HCEC 1CT (cell line): ENCODE data around the gene TUBGCP2.

ENCODE experiments used
- DNase-seq: peaks from one replicate; pipeline ENCODE4 v3.0.0-alpha.2; 2017

Gene TUBGCP2, protein sequence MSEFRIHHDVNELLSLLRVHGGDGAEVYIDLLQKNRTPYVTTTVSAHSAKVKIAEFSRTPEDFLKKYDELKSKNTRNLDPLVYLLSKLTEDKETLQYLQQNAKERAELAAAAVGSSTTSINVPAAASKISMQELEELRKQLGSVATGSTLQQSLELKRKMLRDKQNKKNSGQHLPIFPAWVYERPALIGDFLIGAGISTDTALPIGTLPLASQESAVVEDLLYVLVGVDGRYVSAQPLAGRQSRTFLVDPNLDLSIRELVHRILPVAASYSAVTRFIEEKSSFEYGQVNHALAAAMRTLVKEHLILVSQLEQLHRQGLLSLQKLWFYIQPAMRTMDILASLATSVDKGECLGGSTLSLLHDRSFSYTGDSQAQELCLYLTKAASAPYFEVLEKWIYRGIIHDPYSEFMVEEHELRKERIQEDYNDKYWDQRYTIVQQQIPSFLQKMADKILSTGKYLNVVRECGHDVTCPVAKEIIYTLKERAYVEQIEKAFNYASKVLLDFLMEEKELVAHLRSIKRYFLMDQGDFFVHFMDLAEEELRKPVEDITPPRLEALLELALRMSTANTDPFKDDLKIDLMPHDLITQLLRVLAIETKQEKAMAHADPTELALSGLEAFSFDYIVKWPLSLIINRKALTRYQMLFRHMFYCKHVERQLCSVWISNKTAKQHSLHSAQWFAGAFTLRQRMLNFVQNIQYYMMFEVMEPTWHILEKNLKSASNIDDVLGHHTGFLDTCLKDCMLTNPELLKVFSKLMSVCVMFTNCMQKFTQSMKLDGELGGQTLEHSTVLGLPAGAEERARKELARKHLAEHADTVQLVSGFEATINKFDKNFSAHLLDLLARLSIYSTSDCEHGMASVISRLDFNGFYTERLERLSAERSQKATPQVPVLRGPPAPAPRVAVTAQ

DNA sequence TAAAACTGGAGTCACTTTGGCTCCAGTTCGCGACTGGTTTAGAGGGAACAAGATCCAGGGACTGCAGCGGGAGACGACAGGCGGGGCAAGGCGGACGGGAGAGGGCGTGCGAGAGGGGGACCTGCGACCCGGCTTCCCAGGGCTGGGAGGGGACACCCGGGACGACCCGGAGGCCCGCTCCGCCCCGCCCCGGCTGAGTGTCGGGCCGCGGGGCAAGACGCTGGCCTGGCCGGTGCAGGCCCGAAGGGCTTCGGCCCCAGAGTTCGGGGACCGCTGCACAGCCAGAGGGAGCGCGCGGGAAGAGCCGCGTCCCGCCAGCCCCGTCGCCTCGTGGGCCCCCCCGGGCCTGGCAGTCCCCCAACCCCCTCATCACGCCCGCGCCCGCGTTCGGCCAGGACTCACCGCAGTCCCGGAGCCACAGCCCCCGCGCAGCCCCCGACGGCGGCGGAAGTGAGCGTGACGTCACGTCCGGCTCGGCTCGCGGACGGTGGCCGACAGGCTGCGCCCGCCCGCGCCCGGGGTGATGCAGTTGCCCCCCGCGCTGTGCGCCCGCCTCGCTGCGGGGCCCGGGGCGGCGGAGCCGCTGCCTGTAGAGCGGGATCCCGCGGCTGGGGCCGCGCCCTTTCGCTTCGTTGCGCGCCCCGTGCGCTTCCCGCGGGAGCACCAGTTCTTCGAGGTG, at the start of gene TUBGCP2, which contains the start of gene ZNF511:
TUBGCP2 (minus strand) TSS at position 452 of the 679 bp plus-strand sequence. CDS start 5,931 bp downstream, outside the sequence.
ZNF511 (plus strand) TSS at position 494 of the 679 bp plus-strand sequence; CDS start at position 524, 30 bp downstream.
- peak; percentile 75 for DNase-seq

DNA sequence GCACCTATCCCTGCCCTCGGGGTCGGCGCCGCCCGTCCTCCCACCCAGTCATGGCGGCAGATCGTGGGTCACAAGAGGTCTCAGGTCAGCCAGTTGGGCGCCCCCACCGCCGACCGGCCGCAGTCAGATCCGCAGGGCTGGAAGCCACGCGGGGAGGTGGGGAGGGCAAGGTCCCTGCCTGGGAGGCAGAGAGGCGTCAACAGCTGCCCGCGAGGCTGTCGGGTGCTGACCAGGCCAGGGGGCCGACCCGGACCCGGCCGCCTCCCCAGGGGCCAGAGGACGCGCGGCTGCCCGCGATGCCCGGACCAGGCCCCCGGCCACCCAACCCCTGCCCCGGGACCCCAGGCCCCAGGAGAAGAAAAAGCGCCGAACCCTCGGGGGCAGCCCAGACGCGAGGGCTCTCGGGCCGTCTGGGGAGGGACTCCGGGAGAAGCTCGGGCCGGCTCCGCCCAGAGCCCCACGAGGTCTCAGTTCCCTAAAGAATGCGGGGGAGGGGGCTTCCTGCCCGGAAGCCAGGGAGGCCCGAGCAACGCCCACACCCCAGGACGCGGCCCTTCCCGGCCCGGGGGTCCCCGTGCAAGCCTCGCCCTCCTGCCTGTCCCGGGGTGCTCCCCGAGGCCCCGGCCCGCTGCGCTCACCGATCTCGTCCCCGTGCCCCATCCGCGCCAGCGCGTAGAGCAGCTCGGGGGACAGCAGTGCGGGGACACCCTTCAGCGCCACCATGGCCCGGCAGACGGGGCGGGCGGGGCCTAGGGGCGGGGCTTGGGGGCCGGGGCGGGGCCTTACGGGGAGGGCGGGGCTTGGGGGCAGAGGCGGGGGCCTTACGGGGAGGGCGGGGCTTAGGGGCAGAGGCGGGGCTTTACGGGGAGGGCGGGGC, 48.9 kb upstream of the TUBGCP2 start, which contains the start of gene FUOM:
FUOM (minus strand) TSS at position 735 of the 877 bp plus-strand sequence; CDS start at position 723, 12 bp downstream.
- peak; percentile 9 for DNase-seq

GRCh38 chr10:133356549-133357284, 48.0 kb upstream of the TUBGCP2 start:
- DNase-seq = no peak

DNA sequence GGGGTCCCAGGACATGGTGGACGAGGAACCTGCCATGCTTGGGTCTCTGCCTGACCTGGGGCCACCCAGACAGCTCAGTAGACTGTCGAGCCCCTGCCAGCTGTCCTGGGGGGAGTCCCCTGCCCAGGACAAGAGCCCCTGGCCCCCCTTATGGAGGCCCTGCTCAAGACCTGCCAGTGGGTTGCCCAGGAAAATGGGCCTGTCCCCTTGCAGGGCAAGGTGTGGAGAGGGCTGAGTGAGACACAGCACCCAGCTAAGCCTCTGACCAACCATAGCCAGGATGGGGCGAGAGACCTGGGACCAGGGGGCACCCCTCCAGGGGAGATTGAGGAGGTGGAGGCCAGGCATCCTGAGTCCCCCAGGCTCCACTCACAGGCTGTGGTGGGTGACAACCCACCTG, 47.3 kb upstream of the TUBGCP2 start:
- DNase-seq = no peak

DNA sequence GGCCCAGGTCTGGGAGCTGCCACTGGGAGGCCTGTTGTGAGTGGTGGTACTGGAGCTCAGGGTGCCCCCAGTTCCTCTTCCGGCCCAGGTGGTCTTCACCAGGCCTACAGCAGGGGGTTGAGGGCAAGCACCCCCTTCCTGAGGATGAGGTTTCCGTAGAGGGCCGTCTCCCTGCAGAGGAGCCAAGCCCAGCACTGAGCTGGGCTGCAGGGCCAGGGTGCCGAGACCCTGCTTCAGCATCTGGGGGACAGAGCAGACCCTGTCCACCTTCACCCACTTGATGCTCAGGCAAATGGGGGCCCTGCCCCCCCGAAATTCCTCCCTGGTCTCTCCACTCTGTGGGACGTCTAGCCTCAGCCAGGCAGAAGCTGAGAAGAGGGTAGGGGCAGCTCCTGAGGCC, 46.6 kb upstream of the TUBGCP2 start:
- DNase-seq = no peak

DNA sequence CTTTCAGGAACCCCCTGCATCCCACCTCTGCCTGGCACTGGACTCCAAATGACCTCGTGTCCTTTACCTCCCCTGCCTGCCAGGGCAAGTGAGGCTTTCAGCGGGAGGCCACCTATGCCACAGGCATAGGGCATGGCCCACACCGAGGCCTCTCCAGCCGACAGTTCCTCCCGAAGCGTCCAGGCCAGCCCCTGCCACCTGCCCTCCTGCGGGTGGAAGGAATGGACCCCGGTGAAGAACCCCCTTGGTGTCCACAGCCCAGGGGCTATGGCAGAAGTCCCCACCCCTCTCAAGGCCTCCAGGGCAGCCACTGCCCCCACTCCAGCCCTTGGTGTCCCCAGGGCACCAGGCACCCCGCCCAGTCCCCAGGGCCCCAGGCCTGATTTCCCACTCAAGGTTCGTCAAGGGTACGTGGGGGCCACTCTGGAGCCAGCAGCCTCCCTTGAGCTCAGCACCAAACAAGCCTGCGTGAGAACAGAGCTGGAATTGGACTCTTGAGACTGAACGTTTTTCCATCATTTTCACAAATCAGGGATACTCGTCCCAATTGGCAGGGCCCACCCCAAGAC, 46.1 kb upstream of the TUBGCP2 start:
- DNase-seq = no peak

GRCh38 chr10:133353988-133354605, 45.4 kb upstream of the TUBGCP2 start:
- DNase-seq = no peak

GRCh38 chr10:133353202-133353959, 44.7 kb upstream of the TUBGCP2 start:
- DNase-seq = no peak

GRCh38 chr10:133351408-133352318, 43.0 kb upstream of the TUBGCP2 start:
- no peak for DNase-seq

- DNase-seq = no peak
Observed at GRCh38 chr10:133350950-133351329, 42.3 kb upstream of the TUBGCP2 start.

- DNase-seq = no peak
Observed at GRCh38 chr10:133350283-133350949, 41.7 kb upstream of the TUBGCP2 start.

DNA sequence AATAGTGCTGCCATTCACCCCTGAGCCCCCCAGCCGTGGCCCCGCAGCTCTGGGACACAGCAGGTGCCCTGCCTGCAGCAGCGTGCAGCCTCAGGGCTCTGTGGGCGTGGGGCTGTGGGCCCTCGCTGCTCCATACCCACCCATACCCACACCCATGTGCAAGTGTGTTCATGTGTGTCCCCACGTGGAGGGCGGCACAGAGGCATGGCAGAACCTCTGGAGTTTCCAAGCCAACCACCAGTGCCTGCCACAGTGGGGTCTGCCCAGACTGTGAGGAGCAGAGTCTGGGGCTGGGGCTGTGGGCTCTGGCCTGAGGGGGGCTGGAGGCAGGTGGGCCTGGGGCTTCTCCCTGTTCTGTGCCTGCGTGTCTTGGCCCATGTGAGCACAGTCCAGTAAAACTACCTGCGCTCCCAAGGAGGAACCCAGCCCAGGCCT, 40.9 kb upstream of the TUBGCP2 start:
- DNase-seq = no peak

GRCh38 chr10:133349160-133349568, 40.5 kb upstream of the TUBGCP2 start:
- DNase-seq = no peak

GRCh38 chr10:133347710-133348517, 39.2 kb upstream of the TUBGCP2 start:
- no peak for DNase-seq

- no peak for DNase-seq
Observed at GRCh38 chr10:133346413-133346812, 37.7 kb upstream of the TUBGCP2 start.

DNA sequence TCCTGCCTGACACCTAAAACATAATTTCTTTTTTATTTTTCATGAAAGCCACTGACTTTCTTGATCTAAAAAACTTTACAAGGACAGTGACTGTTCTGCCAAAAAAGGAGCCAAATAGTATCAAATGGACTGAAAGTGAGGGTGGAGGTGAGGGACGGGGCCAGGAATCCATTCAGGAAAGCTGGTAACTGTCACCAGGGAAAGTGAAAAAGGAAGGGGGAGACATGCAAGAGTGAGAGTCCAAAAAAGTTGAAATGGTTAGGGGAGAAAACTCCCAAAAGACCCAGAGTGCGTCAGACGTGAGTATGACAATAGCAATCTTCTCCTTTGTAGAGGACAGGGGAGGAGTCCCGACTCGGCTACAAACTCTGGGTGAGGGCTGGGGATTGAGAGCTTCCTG, 35.6 kb upstream of the TUBGCP2 start:
- DNase-seq = no peak

DNA sequence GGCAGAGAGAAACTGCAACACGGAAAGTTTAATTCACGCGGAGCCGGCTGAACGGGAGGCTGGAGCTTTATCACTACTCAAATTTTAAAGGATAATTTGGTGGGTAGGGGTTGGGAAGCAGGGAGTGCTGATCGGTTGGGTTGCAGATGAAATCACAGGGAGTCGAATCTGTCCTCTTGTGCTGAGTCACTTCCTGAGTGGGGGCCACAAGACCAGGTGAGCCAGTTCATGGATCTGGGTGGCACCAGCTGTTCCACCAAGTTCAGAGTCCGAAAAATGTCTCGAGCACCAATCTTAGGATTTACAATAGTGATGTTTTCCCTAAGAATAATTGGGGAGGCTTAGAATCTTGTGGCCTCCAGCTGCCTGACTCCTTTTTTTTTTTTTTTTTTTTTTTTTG, 34.9 kb upstream of the TUBGCP2 start:
- DNase-seq = no peak
